GM21360 (cell line): Measurements from ENCODE around the gene NUP50.
A peak's percentile ranks its signal among the peaks of the same experiment; 100 is the strongest.

Experiments
- ATAC-seq: cut with Tn5 transposase; IDR thresholded peaks from one replicate; pipeline ENCODE4 v1.9.1; 2021; ENCODE audit warnings: mild to moderate bottlenecking, moderate library complexity; ENCODE audit not compliant: unreplicated experiment

The NUP50 gene

GRCh38 chr22:45226503-45227186 is 62.9 kb downstream of the NUP50 start:
- ATAC-seq = no peak

GRCh38 chr22:45227645-45228400 is 64.1 kb downstream of the NUP50 start:
- ATAC-seq = no peak

- no peak for ATAC-seq
Measured at GRCh38 chr22:45228401-45228754, 64.7 kb downstream of the NUP50 start.

GRCh38 chr22:45229181-45229580 is 65.5 kb downstream of the NUP50 start:
- no peak for ATAC-seq

- ATAC-seq = no peak
Measured at GRCh38 chr22:45230026-45230721, 66.4 kb downstream of the NUP50 start.

- ATAC-seq = no peak
Measured at GRCh38 chr22:45231293-45231692, 67.6 kb downstream of the NUP50 start.

GRCh38 chr22:45233386-45233785 is 69.7 kb downstream of the NUP50 start:
- ATAC-seq = no peak

- no peak for ATAC-seq
Measured at GRCh38 chr22:45233827-45234226, 70.1 kb downstream of the NUP50 start.

GRCh38 chr22:45235101-45235777 is 71.5 kb downstream of the NUP50 start:
- ATAC-seq = peak; percentile 45

- ATAC-seq = no peak
Measured at GRCh38 chr22:45235851-45236342, 72.2 kb downstream of the NUP50 start.

- no peak for ATAC-seq
Measured at GRCh38 chr22:45237065-45237990, 73.6 kb downstream of the NUP50 start.
